PC-3 (cell line): Measurements from ENCODE around the gene RPA4. TPM values are rescaled to one million over a fixed set of nuclear protein-coding genes. Genes with fewer than 3 reads are reported as not detected.

Experiments
- ATAC-seq: fragments of 200-7000 bp; cut with Tn5 transposase; 2 replicates; pipeline ENCODE4 v1.9.1; 2020; ENCODE audit warnings: mild to moderate bottlenecking, moderate library complexity
- BruUV-seq: library from RNA; stranded (reverse); fragments of 400-500 nt; replicated peaks from 2 replicates; lab custom pipeline; 2021; lab: Mats Ljungman, UMichigan
- CTCF ChIA-PET: fragments of 300-600 bp; sonication (Branson Sonifier 250); formaldehyde crosslinking; loops from one replicate; lab custom pipeline; 2022; ENCODE audit warnings: antibody characterized with exemption; lab: Charles Lee
- POLR2A ChIA-PET: fragments of 300-600 bp; sonication (Branson Sonifier 250); formaldehyde crosslinking; loops from one replicate; lab custom pipeline; 2022; ENCODE audit warnings: antibody characterized with exemption; ENCODE audit not compliant: unreplicated experiment; lab: Charles Lee
- DNase-seq: peaks from one replicate; pipeline ENCODE4 v3.0.0-alpha.2; 2015
- H2AFZ ChIP-seq: fragments of 300-600 bp; sonication (generic); 2 replicates; pipeline ENCODE4 v1.6.0; 2016; ENCODE audit warnings: antibody characterized with exemption, low read length
- H3F3A ChIP-seq: fragments of 300-600 bp; sonication (generic); one replicate; pipeline ENCODE4 v1.6.0; 2017; ENCODE audit warnings: antibody characterized with exemption, low read length, control low read depth, mild to moderate bottlenecking; ENCODE audit not compliant: unreplicated experiment
- H3K27ac ChIP-seq: fragments of 300-600 bp; sonication (generic); 2 replicates; pipeline ENCODE4 v1.5.1; 2016; ENCODE audit warnings: mild to moderate bottlenecking, low read length
- H3K27me3 ChIP-seq: fragments of 300-600 bp; sonication (generic); 2 replicates; pipeline ENCODE4 v1.6.1; 2016; ENCODE audit warnings: low read length, mixed read lengths
- H3K36me3 ChIP-seq: fragments of 300-600 bp; sonication (generic); 2 replicates; pipeline ENCODE4 v1.6.1; 2016; ENCODE audit warnings: low read depth, mixed run types, low read length, mixed read lengths
- H3K4me1 ChIP-seq: fragments of 300-600 bp; sonication (generic); 2 replicates; pipeline ENCODE4 v1.5.1; 2016; ENCODE audit warnings: low read length; ENCODE audit not compliant: insufficient read depth
- H3K4me2 ChIP-seq: fragments of 300-600 bp; sonication (generic); 2 replicates; pipeline ENCODE4 v1.6.0; 2016; ENCODE audit warnings: low read length
- H3K4me3 ChIP-seq: fragments of 300-600 bp; sonication (generic); 2 replicates; pipeline ENCODE4 v1.5.1; 2016; ENCODE audit warnings: mild to moderate bottlenecking, low read length, mixed read lengths
- H3K79me2 ChIP-seq: fragments of 300-600 bp; sonication (generic); 2 replicates; pipeline ENCODE4 v1.6.1; 2017; ENCODE audit warnings: low read length, mixed read lengths
- H3K9ac ChIP-seq: fragments of 300-600 bp; sonication (generic); 2 replicates; pipeline ENCODE4 v1.6.0; 2016; ENCODE audit warnings: mild to moderate bottlenecking, low read length
- H3K9me2 ChIP-seq: fragments of 300-600 bp; sonication (generic); replicated peaks from 2 replicates; pipeline ENCODE4 v1.6.1; 2016; ENCODE audit warnings: mixed run types, low read length, mixed read lengths
- H3K9me3 ChIP-seq: fragments of 300-600 bp; sonication (generic); 2 replicates; pipeline ENCODE4 v1.6.1; 2016; ENCODE audit warnings: low read length, mixed read lengths
- H4K20me1 ChIP-seq: fragments of 300-600 bp; sonication (generic); 2 replicates; pipeline ENCODE4 v1.6.1; 2016; ENCODE audit warnings: low read length, mixed read lengths
- EZH2 ChIP-seq: fragments of 300-600 bp; sonication (generic); IDR thresholded peaks from one replicate; pipeline ENCODE4 v1.6.1; 2017; ENCODE audit warnings: antibody characterized with exemption, mild to moderate bottlenecking, low read length; ENCODE audit not compliant: unreplicated experiment
- EZH2phosphoT487 ChIP-seq: fragments of 300-600 bp; sonication (generic); IDR thresholded peaks from 2 replicates; pipeline ENCODE4 v1.6.1; 2018; ENCODE audit warnings: mild to moderate bottlenecking, antibody characterized with exemption, low read length, borderline replicate concordance
- intact Hi-C: fragments of 100-400 bp; cut with micrococcal nuclease; formaldehyde crosslinking; loops from 2 replicates; pipeline ENCODE4 v1.9.0; 2023
- total RNA-seq: library from RNA; depleted of rRNA; stranded (reverse); fragments of >200 nt; gene quantifications from 2 replicates; pipeline ENCODE4 v1.2.3, GENCODE V29; 2014
- TF ChIP-seq, protein P1 (sequence below): fragments of 300-600 bp; sonication (generic); conservative IDR thresholded peaks from 2 replicates; pipeline ENCODE4 v1.5.1; 2017; ENCODE audit warnings: antibody characterized with exemption, low read depth, mild to moderate bottlenecking, low read length

The RPA4 gene
- total RNA-seq, 1 experiment from 2014 or later, result 3.0 TPM

DNA sequence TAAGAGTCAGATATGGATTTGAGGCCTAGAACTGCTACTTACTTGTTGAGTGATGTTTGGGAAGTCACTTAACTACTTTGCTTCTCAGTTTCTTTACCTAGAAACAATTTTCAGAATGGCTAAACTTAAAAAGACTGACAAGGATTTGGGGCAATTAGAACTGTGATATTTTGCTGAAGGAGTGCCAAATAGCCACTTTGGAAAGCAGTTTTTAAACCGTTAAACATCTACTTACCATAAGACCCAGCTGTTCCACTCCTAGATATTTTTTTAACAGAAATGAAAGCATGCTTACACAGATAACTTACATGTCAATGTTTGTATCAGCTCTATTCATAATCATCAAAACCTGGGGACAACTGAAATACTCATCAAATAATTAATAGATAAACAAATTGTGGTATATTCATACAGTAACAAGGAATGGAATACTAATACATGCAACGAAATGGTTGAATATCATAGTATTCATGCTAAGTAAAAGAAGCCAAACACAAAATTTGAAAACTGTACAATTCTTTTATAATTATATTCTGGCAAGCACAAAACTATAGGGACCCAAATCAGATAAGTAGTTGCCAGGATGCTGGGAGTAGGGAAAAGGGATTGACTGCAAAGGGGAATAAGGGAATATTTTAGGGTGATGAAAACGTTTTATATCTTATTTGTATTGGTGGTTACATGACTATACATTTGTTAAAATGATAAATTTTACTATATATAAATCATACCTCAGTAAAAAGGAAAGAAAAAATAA is 24.0 kb downstream of the RPA4 start:
- H2AFZ ChIP-seq, result no peak overlapping the region
- no peaks in the 10 kb centered on the region for H3K79me2 ChIP-seq
- H3K4me1 ChIP-seq, result no peaks in the 10 kb centered on the region
- no peak overlapping the region for H3K27ac ChIP-seq
- POLR2A ChIA-PET, result no interaction called here
- H3K9me2 ChIP-seq, result no peaks in the 10 kb centered on the region
- no peak for DNase-seq
- H3K27me3 ChIP-seq, result no peaks in the 10 kb centered on the region
- H3K4me3 ChIP-seq, result no peak overlapping the region
- intact Hi-C loops, result no loop called here
- H4K20me1 ChIP-seq, result no peaks in the 10 kb centered on the region
- ATAC-seq, result no peak
- BruUV-seq, result no TSS peak
- H3K9me3 ChIP-seq, result no peaks in the 10 kb centered on the region
- CTCF ChIA-PET, result no interaction called here
- TF ChIP-seq, protein P1, sequence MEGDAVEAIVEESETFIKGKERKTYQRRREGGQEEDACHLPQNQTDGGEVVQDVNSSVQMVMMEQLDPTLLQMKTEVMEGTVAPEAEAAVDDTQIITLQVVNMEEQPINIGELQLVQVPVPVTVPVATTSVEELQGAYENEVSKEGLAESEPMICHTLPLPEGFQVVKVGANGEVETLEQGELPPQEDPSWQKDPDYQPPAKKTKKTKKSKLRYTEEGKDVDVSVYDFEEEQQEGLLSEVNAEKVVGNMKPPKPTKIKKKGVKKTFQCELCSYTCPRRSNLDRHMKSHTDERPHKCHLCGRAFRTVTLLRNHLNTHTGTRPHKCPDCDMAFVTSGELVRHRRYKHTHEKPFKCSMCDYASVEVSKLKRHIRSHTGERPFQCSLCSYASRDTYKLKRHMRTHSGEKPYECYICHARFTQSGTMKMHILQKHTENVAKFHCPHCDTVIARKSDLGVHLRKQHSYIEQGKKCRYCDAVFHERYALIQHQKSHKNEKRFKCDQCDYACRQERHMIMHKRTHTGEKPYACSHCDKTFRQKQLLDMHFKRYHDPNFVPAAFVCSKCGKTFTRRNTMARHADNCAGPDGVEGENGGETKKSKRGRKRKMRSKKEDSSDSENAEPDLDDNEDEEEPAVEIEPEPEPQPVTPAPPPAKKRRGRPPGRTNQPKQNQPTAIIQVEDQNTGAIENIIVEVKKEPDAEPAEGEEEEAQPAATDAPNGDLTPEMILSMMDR, result no peak
- TF ChIP-seq EZH2 (no peak), EZH2phosphoT487 (no peak)
- no peaks in the 10 kb centered on the region for H3F3A ChIP-seq
- no peak overlapping the region for H3K4me2 ChIP-seq
- H3K36me3 ChIP-seq, result no peaks in the 10 kb centered on the region
- no peak overlapping the region for H3K9ac ChIP-seq

DNA sequence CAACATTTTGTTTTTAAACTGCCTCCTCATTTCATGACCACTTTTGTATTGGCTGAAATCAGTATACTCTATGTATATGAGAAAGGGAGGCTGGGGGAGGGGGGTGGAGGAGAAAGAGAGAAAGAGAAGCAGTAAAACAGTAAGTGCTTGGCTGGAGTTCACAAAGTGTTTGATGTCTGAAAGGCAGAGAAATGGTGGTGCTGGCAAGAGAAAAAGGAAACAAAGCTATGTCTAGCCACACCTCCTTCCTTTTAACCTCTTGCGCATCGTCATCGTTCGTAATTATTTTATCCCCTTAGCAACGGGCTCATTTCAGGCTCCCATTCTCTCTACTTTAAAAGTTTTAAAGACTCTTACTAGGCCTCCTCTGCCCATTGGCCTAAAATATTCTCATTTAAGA is 25.6 kb downstream of the RPA4 start:
- Histone ChIP-seq H3K27ac (no peak overlapping the region), H3K9me3 (no peaks in the 10 kb centered on the region), H3K36me3 (no peaks in the 10 kb centered on the region), H3K4me3 (no peak overlapping the region), H2AFZ (no peak overlapping the region), H3K4me2 (no peak overlapping the region), H3F3A (no peaks in the 10 kb centered on the region), H3K9me2 (no peaks in the 10 kb centered on the region), H3K79me2 (no peaks in the 10 kb centered on the region), H3K4me1 (no peaks in the 10 kb centered on the region), H4K20me1 (no peaks in the 10 kb centered on the region), H3K27me3 (no peaks in the 10 kb centered on the region), H3K9ac (no peak overlapping the region)
- POLR2A ChIA-PET, result no interaction called here
- CTCF ChIA-PET, result no interaction called here
- TF ChIP-seq EZH2phosphoT487, result no peak
- TF ChIP-seq EZH2, result no peak
- TF ChIP-seq, protein P1, result no peak
- no TSS peak for BruUV-seq
- no peak for ATAC-seq
- intact Hi-C loops, result no loop called here
- no peak for DNase-seq

- Histone ChIP-seq H3K4me1 (no peaks in the 10 kb centered on the region), H3K4me2 (no peak overlapping the region), H3K36me3 (no peaks in the 10 kb centered on the region), H3K4me3 (no peak overlapping the region), H3K9me3 (no peaks in the 10 kb centered on the region), H4K20me1 (no peaks in the 10 kb centered on the region), H2AFZ (no peak overlapping the region), H3K27me3 (no peaks in the 10 kb centered on the region), H3F3A (no peaks in the 10 kb centered on the region), H3K9me2 (no peaks in the 10 kb centered on the region), H3K27ac (no peak overlapping the region), H3K9ac (no peak overlapping the region), H3K79me2 (no peaks in the 10 kb centered on the region)
- no TSS peak for BruUV-seq
- TF ChIP-seq, protein P1, result no peak
- TF ChIP-seq EZH2phosphoT487, result no peak
- no peak for TF ChIP-seq EZH2
- intact Hi-C loops, result no loop called here
- CTCF ChIA-PET, result no interaction called here
- POLR2A ChIA-PET, result no interaction called here
- DNase-seq (no peak), ATAC-seq (no peak)
These were observed 35.2 kb downstream of the RPA4 start for GRCh38 chrX:96918864-96919263.
